ENCODE results near the gene SUGP2.
A peak's percentile ranks its signal among the peaks of the same experiment; 100 is the strongest.
"Not testable (repeated sequence)": the region's sequence is repeated elsewhere in the genome, so short reads cannot be mapped to it uniquely, and the experiment has no call there.

Gene SUGP2

DNA sequence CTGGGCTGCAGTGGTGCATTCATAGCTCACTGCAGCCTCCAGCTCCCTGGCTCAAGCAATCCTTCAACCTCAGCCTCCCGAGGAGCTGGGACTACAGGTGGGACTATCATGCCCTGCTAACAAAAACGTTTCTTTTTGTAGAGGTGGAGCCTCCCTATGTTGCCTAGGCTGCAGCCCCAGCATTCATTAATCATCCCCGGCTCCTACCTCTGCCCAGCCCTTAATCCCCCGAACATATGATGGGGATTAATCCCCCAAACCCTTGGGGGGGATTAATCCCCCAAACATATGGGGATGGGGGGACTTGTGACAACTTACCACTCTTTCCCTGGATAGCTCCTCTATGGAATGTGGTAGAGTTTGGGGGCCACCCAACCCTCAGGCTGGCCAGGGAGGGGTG lies 45.9 kb downstream of the SUGP2 start:
- DNase-seq = no peak

DNA sequence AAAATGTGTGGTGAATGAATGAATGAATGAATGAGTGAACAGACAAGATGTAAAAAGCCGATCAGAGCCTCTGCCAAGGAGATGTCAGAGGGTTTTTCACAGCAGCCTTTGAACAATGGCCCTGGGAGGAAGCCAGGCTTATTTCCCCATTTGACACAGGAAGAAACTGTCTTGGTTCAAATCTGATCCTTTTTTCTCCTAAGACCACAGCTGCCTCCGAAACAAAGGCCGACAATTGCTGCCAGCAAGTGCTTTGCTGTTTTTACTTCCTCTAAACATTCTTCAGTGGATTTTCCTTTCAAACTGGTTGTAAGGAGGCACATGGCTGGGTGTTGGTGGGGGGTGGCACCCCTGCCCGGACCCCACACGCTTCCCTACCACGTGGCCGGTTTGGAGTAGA lies 48.1 kb downstream of the SUGP2 start:
- DNase-seq = peak; percentile 97

DNA sequence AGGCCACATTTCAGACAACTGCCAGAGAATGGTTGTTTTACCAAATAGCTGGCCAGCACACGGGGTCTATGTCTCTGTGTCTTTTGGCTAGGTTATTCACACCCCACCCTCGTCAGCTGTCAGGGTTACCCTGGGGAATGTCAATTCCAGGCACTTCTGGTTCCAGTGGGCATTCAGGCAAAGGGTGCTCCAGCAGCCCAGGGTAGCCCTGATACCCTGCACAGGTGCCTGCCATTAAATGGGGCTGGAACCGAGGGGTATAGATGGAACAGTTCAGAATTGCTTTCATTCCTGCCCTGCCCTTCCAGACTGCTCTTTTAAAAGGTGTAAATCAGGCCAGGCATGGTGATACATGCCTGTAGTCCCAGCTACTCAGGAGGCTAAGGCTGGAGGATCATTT lies 49.1 kb downstream of the SUGP2 start:
- no peak for DNase-seq

DNA sequence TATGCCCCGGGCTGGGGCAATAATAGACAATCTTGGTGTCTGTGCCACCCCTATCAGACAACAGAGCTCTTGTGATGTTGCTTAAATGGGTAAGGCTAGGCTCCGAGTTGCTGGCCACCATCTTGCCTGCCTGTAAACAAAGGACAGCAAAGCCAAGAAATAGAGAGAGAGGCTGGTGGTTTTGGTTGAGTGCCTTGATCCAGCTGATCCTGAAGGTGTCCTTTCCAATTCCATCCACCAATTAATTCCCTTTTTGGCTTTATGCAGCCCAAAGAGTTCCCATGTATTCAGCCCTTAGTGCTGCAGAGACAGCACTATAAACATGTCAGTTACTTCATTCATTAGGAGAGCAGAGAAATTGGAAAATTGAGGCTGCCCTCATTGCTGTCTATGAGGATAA lies 50.6 kb downstream of the SUGP2 start:
- no peak for DNase-seq

DNA sequence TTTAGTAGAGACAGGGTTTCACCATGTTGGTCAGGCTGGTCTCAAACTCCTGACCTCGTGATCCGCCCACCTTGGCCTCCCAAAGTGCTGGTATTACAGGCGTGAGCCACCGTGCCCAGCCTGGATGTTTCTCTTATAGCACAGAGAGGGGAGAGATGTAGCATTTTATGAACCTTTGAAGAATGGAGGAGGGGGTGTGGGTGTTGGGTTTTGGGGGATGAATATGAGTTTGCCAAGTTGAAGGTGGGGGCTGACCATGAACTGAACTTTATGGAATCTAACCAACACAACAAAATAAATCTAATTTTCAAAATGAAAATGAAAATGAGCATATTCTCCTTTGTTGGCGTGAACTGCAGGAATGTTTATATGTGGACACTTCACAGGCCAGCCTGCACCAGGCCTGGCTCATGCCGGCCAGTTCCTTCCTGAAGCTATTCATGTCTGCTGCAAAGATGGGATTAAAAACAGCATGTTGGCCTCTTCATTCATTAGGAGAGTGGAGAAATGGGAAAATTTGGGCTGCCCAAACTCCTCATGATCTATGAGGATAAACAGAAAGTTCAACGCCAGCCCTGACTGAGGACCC lies 52.8 kb downstream of the SUGP2 start:
- no peak for DNase-seq

DNA sequence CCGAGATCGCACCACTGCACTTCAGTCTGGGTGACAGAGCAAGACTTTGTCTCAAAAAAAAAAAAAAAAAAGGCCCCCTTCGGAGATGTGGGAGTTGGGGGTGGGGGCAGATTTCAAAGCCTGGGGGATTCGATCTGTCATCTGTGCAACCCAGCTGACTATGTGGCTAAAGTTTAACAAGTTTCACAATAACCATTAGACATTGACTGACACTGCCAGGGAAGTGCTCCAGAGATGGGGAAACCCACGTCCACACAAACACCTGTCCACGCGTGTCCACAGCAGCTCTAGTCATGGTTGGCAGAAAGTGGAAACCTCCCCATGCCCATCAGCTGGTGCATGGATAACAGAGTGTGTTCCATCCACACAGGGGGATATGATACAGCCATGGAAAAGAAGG lies 54.7 kb downstream of the SUGP2 start:
- peak; percentile 42 for DNase-seq

DNA sequence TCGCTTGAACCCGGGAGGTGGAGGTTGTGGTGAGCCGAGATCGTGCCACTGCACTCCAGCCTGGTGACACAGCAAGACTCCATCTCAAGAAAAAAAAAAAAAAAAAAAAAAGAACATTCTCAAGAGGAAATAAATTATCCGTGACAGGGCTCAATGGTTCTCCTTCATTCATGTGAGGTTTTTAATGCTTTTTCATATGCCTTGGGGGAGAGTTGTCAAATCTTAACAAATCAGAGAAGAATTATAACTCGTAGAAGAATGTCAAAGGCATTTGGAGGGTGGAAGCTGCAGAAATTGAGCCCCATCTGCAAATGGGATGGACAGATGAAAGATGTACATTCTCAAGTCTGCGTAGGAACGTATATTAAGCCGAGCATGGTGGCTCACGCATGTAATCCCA lies 57.4 kb downstream of the SUGP2 start:
- DNase-seq = no peak

DNA sequence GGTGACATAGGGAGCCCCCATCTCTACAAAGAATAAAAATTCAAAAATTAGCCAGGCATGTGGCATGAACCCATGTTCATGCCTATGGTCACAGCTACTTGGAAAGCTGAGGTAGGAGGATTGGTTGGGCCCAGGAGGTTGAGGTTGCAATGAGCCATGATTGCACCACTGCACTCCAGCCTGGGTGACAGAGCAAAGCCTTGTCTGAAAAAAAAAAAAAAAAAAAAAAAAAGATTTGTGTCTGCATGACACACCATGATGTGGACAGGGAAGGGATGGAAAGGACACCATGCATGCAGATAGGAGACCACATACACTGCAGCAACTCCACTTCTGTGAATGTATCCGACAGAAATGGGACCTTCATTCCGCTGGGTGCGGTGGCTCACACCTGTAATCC lies 58.3 kb downstream of the SUGP2 start:
- peak; percentile 84 for DNase-seq

DNA sequence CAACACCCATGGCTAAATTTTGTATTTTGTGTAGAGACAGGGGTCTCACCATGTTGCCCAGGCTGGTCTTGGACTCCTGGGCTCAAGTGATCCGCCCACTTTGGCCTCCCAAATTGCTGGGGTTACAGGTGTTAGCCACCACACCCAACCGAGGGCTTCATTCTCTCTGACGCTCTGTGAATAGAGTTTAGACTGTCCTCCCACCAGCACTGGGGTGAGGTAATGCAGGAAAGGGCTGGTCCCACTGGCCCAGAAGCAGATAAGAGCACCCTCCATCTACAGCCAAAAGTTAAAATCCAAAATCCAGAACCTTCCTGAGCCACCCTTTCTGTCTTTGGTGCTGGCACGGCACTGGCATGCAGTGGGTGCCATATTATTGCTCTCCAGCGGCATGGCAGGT lies 60.5 kb downstream of the SUGP2 start:
- no peak for DNase-seq

DNA sequence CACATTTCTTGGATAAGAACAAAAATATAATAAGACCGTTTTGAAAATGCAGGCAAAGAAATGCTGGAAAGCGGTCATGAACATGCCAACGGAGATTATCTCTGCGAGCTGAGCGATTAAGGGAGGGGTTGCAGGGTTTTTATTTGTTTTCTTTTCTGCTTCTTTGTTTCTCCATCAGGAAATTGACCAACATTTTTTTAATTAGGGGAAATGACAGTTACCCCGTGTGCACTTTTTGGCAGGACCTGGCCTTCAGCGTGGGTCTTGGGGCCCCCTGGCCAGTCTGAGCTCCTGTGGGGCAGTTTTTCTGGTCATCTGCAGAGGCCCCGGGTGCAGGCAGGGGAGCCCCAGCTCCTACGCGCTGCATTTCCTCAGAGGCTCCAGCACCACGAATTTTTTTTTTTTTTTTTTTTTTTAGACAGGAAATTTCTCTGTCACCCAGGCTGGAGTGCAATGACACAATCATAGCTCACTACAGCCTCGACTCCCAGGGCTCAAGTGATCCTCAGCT lies 61.0 kb downstream of the SUGP2 start:
- DNase-seq = peak; percentile 86

DNA sequence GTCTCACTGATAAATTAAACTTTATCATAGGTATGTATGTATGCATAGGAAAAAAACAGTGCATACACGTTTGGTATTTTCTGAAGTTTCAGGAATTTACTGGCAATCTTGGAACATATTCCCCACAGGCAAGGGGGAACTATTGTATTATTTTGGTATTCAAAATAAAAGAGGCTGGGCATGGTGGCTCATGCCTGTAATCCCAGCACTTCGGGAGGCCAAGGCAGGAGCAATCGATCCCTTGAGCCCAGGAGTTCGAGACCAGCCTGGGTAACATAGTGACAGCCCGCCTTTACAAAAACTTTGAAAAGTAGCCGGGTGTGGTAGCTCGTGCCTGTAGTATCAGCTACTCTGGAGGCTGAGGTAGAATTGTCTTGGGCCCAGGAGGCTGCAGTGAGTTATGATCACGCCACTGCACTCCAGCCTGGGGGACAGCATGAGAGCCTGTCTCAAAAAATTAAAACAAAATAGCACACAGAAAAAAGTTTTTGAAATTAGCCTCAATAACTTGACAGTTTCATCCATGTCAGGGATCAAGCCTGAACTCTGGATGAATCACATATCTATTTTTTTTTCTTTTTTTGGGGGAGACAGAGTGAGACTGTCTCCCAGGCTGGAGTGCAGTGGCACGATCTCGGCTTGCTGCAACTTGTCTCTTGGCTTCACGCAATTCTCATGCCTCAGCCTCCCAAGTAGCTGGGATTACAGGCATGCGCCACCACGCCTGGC lies 63.2 kb downstream of the SUGP2 start:
- DNase-seq = peak; percentile 34

DNA sequence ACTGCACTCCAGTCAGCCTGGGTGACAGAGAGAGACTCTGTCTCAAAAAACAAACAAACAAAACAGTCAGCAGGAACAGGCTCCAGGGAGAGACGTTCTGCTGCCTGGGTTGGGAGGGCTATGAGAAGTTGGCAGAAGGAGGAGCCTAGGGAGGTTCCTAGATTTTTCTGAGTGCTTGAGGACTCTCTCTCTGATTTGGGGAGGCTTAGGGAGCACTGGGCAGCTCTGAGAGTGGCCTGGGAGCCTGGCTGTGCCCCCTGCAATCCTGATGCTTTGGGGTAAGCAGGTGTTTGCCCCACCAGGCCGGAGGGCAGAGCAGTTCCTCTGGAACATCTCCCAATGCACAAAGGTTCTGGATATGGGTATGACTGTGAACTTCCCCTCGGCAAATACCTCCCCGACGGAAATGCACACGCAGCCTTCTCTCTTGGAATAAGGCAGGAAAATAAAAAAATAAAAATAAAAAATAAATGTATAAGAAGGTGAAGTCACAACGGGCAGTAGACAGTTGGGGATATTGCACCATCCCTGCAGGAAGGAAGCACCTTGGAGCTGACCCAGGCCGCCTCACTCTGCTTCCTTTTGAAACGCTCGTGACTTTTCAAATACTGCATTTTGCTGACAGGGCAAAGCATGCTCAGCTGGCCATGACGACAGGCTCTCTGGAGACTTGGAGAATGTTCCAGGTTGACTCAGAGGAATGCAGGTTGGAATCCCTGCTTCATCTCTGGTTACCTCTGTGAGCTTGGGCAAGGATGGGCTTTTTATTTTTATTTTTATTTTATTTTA lies 65.8 kb downstream of the SUGP2 start:
- peak; percentile 80 for DNase-seq

DNA sequence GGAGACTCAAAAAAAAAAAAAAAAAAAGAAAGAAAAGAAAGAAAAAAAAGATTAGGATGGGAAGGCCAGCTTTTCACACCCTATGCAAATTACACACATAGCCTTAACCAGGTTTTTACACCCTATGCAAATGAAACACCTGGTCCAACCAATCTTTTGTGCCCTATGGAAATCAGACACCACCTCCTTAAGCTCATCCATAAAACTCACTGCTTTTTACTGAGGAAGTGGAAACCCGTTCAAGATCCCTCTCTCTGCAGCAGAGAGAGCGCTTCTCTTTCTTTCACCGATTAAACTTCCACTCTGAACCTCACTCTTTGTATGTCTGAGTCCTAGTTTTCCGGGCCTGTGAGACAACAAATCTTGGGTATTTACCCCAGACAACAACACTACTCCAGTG lies 67.0 kb downstream of the SUGP2 start:
- DNase-seq = peak; percentile 76

DNA sequence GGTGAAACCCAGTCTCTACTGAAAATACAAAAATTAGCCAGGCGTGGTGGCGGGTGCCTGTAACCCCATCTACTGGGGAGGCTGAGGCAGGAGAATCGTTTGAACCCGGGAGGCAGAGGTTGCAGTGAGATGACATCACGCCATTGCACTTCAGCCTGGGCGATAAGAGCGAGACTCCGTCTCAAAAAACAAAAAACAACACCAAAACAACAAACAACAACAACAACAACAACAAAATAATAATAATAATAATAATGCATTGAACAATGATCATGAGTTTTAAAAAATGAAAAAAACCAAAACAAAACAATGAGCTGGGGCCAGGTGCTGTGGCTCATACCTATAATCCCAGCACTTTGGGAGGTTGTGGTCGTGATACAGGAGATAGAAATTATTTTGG lies 69.2 kb downstream of the SUGP2 start:
- no peak for DNase-seq

DNA sequence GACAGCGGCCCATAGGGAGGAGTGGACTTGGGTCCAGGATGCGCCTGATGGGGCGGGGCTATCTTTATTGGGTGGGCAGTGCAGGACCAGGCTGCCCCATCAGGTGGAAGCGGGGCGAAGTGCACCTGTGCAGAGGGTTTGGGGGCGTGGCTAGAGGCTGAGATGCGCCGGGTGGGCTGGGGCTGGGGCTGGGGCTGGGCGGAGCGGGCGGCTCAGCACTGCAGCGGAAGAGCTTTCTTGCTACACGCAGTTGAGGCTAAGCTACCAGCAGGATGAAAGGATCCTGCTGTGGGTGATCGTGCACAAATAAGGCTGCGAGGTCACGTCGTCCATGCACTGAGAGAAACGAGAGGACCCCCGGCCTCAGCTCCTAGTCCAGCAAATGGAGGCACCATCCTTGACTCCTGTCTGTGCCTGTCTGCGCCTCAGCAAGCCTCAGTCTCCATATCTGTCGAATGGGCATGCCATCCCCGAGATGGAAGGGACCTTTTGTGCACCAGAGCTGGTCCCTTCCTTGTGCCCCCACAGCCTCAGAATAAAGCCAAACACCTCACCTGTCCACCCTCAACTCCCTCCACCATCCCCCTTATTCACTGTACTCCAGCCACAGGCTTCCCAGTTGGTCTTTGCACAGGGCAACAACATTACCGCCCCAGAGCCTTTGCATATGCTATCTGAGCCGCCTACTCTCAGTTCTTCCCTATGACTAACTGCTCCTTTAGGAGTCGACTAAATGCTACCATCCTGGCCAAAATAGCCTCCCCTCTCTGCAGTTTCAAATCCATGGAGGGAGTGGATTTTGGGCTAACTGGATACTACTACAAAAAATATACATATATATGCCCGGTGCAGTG lies 71.3 kb downstream of the SUGP2 start:
- DNase-seq = no peak

DNA sequence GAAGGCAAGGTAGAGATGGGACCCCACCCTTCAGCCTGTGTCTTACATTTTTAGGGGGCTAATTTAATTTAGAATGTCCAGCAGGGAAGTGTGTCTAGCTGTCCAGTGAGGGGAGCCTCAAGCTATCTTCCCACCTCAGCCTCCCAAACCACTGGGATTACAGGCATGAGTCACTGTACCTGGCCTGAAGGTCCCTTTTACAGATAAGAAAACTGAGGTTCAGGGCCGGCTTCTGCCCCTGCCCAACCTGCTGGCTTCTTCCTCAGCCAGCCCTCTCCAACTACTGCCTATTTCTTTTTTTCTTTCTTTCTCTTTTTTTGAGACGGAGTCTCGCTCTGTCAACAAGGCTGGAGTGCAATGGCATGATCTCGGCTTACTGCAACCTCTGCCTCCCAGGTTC lies 72.9 kb downstream of the SUGP2 start:
- no peak for DNase-seq

DNA sequence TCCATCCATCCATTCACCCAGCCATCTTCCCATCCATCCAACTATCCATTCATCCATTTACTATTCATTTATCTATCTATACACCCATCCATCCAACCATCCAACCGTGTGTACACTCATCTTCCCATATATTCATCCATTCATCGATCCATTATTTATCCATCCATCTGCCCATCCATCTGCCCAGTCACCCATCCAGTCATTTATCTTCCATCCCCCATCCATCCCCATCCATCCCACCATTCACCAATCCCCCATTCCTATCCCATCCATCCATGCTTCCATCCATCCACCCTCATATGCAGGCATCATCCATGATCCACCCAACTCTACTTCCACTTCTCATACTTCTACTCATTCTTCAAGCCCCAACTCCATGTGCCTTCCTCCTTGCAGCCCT lies 78.3 kb downstream of the SUGP2 start:
- no peak for DNase-seq

DNA sequence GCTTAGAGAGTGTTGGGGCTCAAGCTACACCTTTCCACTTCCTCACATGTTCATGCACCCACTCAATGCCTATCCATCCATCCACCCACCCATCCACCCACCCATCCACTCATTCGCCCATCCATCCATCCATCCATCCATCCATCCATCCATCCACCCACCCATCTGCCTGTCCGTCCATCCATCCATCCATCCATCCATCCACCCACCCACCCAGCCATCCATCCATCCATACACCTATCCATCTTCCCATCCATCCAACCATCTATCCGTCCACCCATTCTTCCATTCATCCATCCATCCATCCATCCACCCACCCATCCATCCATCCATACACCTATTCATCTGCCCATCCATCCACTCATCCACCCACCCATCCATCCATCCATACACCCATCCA lies 79.2 kb downstream of the SUGP2 start:
- no peak for DNase-seq

DNA sequence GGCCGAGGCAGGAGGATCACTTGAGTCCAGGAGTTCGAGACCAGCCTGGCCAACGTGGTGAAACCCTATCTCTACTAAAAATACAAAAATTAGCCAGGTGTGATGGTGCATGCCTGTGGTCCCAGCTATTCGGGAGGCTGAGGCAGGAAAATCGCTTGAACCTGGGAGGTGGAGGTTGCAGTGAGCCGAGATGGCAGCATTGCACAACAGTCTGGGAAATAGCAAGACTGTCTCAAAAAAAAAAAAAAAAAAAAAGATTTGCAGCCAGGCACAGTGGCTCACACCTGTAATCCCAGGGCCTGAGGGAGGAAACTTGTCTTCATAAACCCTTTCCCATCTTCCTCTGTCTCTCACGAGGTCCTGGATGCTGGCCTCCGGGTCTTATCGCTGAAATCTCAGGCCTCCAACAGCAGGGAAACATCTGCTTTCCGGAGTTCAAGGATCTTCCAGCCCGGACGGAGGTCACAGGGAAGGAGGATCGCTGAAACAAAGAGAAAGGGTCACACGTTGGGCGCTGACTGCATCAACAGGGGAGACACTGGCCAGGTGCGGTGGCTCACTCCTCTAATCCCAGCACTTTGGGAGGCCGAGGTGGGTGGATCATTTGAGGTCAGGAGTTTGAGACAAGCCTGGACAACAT lies 80.8 kb downstream of the SUGP2 start:
- not testable (repeated sequence) for DNase-seq

DNA sequence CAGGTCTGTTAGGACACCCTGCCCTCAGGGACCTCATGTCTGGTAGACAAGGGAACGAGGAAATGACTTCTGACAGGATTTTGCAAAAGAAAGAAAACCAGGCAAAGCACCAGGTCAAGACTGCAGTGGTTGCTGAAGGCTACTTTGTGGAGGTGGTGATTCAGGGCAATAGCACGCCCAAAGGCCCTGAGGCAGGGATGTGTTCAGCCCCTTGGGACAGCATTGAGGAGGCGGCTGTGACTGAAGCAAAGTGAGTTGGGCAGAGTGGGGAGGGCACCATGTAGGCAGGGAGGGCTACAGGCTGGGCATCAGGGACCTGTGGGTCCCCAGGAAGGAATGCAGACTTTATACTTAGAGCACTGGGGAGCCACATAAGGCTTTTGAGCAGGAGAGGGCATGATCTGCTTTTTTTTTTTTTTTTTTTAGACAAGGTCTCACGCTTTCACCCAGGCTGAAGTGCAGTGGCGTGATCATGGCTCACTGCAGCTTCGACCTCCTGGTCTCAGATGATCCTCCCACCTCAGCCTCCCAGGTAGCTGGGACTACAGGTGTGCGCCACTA lies 81.5 kb downstream of the SUGP2 start:
- no peak for DNase-seq

DNA sequence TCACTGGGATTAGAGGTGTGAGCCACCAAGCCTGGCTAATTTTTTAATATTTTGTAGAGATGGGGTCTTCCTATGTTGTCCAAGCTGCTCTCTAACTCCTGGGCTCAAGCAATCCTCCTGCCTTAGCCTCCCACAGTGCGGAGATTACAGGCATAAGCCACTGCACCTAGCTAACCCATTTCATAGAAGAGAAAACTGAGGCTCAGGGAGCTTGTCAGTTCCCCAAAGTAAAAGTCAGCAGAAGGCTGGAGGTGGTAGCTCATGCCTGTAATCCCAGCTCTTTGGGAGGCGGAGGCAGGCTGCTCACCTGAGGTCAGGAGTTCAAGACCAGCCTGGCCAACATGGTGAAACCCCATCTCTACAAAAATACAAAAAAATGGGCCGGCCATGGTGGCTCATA lies 83.5 kb downstream of the SUGP2 start:
- no peak for DNase-seq

DNA sequence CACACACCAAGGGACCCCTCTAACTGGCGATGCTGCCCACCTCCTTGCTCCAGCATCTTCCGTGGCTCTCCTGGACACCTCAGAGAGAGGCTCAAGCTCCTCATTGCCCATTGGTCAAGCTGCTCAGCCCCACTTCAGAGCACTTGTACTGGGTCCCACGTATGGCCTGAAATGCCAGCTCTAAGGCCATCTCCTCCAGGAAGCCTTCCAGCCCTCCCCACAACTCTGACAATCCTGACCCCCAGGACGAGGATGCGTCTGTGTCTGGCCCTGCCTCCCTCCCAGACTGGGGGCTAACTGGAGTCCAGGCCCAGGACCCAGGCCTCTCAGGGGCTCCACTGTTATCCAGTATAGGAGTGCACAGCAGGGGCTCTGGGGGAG lies 84.4 kb downstream of the SUGP2 start:
- DNase-seq = no peak

Data from MV-4-11 (cell line).